Fibroblast of skin of back (primary cell): Measurements from ENCODE around the gene CRABP1. TPM values are rescaled to one million over a fixed set of nuclear protein-coding genes. Genes with fewer than 3 reads are reported as not detected.

Source experiments
- DNase-seq: peaks from one replicate; pipeline ENCODE4 v3.0.0-alpha.2; 2013
- polyA plus RNA-seq, 2 experiments: library from polyadenylated mRNA; unstranded; fragments of 120-200 nt; gene quantifications; one replicate each; pipeline ENCODE4 v1.2.1, GENCODE V29; 2013; ENCODE audit not compliant: insufficient read length in 2 of 2

Gene CRABP1
- polyA plus RNA-seq (2013, experiment 1 of 2; ENCODE audit: insufficient read length), result 0.22 TPM
- 0.40 TPM for polyA plus RNA-seq (2013, experiment 2 of 2; ENCODE audit: insufficient read length)

- no peak for DNase-seq
These were observed at the start of gene CRABP1 for GRCh38 chr15:78340231-78341056. Gene CRABP1 (plus strand): TSS chr15:78340353. CDS start chr15:78340429, 76 bp downstream.

- DNase-seq, result no peak
These were observed 49.1 kb upstream of the CRABP1 start for GRCh38 chr15:78291052-78291451.

- no peak for DNase-seq
These were observed 48.5 kb upstream of the CRABP1 start for GRCh38 chr15:78291698-78292097.

- no peak for DNase-seq
These were observed 47.9 kb upstream of the CRABP1 start for GRCh38 chr15:78292219-78292618.

- peak; percentile 92 for DNase-seq
These were observed 40.8 kb upstream of the CRABP1 start, which contains the start of gene SKIC8 for GRCh38 chr15:78299101-78299930. Gene SKIC8 (minus strand): TSS chr15:78299609. CDS start chr15:78295686, 3,923 bp downstream.

GRCh38 chr15:78301326-78301725 lies 38.8 kb upstream of the CRABP1 start:
- peak; percentile 51 for DNase-seq

- DNase-seq, result peak; percentile 38
These were observed 38.3 kb upstream of the CRABP1 start for GRCh38 chr15:78301828-78302227.

- DNase-seq, result peak; percentile 96
These were observed 37.4 kb upstream of the CRABP1 start for GRCh38 chr15:78302579-78303312.

- DNase-seq, result no peak
These were observed 35.7 kb upstream of the CRABP1 start for GRCh38 chr15:78304216-78305066.

GRCh38 chr15:78306176-78306774 lies 33.9 kb upstream of the CRABP1 start:
- DNase-seq, result peak; percentile 94

GRCh38 chr15:78307976-78308375 lies 32.2 kb upstream of the CRABP1 start:
- no peak for DNase-seq

GRCh38 chr15:78308422-78309032 lies 31.6 kb upstream of the CRABP1 start:
- peak; percentile 64 for DNase-seq

- no peak for DNase-seq
These were observed 28.9 kb upstream of the CRABP1 start for GRCh38 chr15:78311292-78311691.

GRCh38 chr15:78312536-78312935 lies 27.6 kb upstream of the CRABP1 start:
- DNase-seq, result no peak

- no peak for DNase-seq
These were observed 27.2 kb upstream of the CRABP1 start for GRCh38 chr15:78312957-78313356.

GRCh38 chr15:78313383-78313782 lies 26.8 kb upstream of the CRABP1 start:
- DNase-seq, result no peak

GRCh38 chr15:78314181-78314581 lies 26.0 kb upstream of the CRABP1 start:
- DNase-seq, result no peak

- DNase-seq, result no peak
These were observed 24.4 kb upstream of the CRABP1 start for GRCh38 chr15:78315686-78316282.

- DNase-seq, result no peak
These were observed 23.7 kb upstream of the CRABP1 start for GRCh38 chr15:78316283-78317083.
